NCI-H2171 treated with DMSO at 0.1 percent for 48 hours (cell line): ENCODE measurements around the gene COPB2.
A peak's percentile ranks its signal among the peaks of the same experiment; 100 is the strongest.
"Not testable (repeated sequence)": the region's sequence is repeated elsewhere in the genome, so short reads cannot be mapped to it uniquely, and the experiment has no call there.

ENCODE experiments used
- DNase-seq: peaks from one replicate; lab custom pipeline; 2025; lab: John Stamatoyannopoulos, UW

Gene COPB2

GRCh38 chr3:139378587-139379241 is 10.7 kb downstream of the COPB2 start:
- DNase-seq = peak; percentile 32

GRCh38 chr3:139377378-139377777 is 12.1 kb downstream of the COPB2 start:
- DNase-seq = no peak

- DNase-seq = no peak
Observed at GRCh38 chr3:139374099-139374498, 15.3 kb downstream of the COPB2 start.

DNA sequence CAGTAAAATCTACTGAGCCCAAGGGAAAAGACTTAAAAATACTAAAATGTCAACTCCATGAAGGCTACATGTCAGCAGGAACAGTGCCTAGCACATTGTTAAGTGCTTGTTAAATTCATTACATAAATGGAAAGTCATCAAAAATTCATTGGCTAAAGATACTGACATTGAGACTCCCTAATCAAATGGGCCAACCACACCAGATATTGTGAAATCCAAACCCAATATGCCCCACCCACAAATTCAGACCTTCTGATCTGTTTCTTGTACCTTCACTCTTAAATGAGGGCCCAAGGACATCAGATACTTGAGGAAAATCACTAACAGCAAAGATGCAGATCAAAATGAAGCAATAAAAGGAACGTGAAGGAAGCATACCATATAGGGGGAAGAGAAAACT is 24.9 kb downstream of the COPB2 start:
- DNase-seq = no peak

GRCh38 chr3:139361276-139361675 is 28.2 kb downstream of the COPB2 start:
- DNase-seq = no peak

DNA sequence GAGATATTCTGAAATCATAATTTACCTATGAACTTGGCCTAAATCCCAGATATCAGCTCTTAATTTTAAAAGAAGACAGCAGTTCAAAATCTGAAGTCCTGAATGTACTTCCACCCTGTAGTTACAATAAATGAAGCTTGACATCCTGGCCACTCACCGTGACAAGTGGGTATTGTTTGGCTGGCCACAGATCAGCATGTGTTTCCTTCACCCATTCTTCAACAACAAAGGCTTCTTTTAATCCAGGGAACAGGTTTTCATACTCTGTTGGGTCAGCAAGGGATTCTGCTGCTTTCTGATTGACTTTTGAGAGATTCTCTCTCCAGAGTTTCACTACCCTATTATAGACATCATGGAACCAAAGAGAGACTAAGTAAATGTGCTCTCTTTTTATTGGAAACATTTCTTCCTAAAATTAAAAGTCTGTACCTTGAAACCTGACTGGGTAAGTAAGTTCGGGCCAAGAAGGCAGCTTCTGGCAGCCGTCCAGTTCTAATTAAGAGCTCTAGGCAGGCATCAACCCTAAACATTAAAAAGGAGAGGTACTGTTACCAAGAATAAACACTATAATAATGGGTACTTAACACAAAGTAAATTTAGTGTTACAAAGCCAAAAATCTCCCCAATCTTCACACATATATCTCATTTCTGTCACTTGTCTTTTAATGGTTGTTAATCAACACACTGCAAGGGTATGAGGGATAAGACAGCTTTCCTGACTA is 30.4 kb downstream of the COPB2 start:
- peak; percentile 8 for DNase-seq

GRCh38 chr3:139357899-139358298 is 31.5 kb downstream of the COPB2 start:
- no peak for DNase-seq

DNA sequence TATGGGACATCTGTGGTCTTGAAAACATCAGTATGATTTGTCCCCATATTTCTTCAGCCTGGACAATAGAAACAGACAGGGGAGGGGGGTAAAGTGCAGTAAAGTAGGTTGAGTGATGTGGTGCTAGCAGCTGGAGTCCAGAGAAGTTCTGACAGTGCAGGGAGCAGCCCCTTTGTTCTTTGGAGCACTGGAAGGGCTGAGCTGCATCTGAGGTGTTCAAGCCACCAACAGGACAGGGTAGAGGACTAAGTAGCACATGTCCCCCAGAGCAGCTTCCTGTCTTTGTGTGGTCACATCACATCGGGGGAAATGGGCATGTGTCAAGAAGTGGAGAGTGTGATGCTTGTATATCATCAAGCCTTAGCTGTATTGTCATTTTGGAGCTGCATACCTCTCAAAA is 33.6 kb downstream of the COPB2 start:
- DNase-seq = no peak

- no peak for DNase-seq
Observed at GRCh38 chr3:139355476-139355875, 34.0 kb downstream of the COPB2 start.

DNA sequence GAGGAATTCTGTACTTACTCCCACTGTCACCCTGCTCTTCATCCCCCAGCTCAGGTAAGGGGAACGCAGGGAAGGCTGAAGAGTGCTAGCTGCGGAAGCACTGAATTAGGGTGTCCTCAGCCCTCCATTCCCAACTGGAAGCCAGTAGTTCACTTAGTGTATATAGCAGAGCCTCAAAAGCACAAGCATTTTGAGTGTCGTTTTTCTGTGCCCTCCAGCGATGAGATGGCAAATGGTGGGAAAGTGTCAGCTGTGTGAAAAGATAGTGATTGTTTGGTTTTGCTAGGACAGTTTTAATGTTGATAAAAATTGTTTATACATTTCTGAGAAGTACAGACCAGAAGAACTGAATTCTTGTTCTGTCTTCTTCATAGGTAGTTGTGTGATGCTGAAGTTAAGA is 34.8 kb downstream of the COPB2 start:
- DNase-seq = no peak

DNA sequence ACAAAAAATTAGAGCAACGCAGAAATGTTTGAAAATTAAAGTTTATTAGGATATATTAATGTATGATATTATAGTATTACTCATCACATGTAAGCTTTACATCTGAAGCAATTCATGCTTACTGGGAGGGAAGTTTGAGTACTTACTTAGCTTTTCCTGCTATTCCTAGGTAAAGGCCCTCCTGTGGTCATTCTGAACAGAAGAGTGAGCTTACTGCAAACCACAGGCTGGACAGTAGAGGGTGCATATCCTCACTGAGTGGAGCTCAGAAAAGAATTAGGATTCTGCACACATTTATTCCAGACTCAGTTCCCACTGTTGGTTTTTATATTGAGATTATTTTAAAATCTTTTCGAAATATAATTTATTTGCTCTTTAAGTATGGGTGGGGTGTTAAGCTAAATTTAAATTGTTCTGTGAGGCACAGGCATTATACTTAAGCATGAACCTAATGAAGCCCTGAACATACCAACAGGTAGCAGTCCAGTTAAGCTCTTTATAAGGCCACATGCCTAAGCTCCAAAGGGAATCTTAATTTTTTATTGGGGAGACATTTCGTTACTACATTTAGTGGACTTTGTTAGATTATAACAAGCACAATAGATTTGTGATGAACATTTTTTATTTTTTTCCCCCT is 35.4 kb downstream of the COPB2 start:
- peak; percentile 48 for DNase-seq

- no peak for DNase-seq
Observed at GRCh38 chr3:139346771-139347170, 42.7 kb downstream of the COPB2 start.

DNA sequence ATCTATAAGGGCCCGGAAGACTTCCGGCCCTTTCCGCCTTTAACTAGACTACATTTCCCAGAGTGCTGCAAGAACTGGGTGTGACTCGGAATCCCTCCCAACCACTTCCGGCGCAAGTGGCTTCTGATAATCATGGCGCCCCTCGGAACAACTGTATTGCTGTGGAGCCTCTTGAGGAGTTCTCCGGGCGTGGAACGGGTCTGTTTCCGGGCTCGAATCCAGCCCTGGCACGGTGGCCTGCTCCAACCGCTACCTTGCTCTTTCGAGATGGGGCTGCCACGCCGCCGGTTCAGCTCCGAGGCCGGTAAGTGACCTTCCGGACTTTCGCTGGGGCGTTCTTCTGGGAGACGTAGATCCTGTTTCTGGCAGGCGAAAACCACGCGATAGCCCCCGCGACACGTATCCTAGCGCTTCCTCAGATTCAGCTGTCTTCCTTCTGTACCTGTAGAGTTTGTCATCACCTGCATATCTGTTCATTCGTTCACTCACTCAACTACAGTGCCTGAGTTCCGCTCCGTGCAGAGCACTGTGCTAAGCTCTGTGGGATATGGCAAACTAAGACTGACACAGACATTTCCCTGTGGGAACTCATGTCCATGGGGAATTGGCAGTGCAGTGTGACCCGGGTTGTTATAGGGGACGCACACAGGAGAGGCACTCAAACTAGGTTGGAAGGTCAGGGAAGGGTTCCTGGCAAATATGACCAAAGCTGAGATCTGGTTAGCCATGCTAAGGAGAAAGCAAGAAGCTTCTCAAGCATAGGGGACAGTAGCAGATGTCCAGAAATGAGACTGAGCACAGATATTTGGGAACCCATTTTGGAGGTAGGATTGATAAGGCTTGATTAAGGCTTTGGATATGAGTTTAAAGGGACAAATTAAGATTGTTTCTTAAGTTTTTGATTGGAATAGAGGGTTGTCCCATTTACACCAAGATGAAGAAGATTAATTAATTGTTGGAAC is 45.3 kb downstream of the COPB2 start, which contains the start of gene MRPS22:
TSS of gene MRPS22 (plus strand) at position 126 of the 962 bp plus-strand sequence. CDS start at position 133, 7 bp downstream.
- peak; percentile 93 for DNase-seq

DNA sequence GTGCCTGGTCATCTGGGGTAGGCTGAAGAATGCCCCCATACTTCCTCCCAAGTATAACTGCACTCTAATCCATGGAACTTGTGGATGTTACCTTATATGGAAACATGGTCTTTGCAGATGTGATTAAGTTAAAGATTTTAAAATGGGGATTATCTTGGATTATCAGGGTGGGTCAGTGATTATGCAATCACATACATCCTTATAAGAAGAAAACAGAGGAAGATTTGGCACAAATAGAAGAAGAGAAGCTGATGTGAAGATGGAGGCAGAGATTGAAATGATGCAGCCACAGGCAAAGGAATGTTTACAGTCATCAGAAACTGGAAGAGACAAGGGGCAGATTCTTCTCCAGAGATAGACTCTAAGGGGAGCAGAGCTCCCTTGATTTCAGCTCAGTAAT is 47.4 kb downstream of the COPB2 start:
- DNase-seq = no peak

GRCh38 chr3:139340784-139341183 is 48.7 kb downstream of the COPB2 start:
- DNase-seq = no peak

DNA sequence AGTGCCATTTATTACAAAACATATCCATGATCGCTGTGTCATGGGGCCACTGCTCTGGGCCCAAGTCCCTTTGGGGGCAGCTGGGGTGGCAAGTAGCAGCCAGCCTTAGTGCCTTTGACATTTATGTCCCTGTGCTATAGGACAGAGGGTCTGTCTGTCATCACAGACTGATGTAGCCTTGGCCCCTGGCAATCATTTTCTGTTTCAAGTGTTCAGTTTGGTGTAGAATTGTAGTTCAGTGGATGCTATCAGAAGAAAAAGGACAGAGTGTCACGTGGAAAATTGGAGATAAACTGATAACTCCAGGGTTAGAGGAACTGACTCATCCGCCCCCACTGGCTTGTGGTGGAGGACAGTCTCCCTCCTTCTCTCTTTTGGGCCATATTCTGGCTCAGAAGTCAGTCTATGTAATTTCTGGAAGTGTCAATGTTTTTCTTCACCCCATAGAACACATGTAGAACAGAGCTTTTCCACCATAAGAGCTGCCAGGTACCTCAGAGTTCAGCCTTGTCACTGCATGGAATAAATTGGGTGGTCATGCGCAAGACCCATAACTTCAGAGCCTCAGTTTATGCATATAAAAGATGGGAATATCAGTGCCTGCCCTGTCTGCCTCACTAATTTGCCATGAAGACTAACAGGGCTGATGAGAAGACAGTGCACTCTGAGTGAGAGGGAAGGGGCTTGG is 50.1 kb downstream of the COPB2 start:
- DNase-seq = no peak

DNA sequence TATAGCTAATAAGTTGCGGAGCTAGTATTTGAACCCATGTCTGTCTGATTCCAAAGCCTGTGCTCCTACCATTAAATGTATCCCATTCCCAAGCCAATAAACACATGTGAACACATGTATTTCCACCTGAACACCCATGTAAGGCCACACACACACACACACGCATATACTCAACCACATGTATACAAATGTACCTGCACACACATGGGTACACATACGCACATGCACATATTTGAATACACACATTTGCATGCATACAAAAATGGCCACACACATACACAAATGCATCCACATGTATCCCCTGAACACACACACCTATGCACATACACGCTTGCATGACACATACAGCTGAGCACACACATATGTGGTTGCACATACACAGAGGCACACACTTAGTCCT is 51.0 kb downstream of the COPB2 start:
- DNase-seq = no peak

GRCh38 chr3:139334675-139335074 is 54.8 kb downstream of the COPB2 start:
- not testable (repeated sequence) for DNase-seq

DNA sequence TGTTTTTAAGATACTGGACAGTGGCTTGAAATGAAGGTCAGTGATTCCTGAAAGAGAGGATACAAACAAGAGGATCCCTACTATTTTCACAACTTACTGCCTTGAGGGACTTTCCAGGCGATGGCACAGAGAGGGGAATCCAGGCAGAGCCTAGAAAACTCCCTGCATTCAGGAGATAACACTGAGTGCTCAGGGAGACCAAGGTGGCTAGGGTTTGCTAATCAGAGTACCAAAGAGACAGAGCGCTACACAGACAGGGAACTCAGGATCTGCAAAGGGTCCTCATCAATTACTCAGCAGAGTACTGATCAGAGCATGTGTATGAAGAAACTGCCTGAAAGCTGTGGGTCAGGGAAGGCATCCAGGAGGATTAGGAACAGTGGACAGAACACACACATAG is 57.4 kb downstream of the COPB2 start:
- no peak for DNase-seq

DNA sequence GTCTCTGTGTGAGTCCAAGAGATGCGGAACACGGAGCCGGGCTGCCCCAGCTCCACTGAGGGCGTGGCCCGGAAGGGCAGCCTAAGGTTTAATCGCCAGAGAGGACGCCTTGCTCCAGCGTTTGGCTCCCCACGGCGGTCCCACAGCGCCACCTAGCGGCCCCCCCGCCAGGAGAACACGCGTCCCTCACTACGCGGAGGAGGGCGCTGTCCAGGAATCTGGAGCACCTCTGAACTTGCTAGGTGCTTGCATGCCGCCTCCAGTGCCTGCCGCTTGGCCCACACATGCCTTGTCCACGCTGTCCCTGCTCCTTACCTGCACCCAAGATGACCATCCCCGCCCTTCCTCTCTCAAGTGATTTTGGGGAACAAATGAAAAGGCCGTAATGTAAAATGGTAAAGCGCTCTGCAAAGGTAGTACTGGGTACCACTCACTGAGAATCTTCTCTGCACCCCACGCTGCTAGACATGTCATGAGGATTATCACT is 60.0 kb downstream of the COPB2 start:
- peak; percentile 68 for DNase-seq

GRCh38 chr3:139328356-139328755 is 61.1 kb downstream of the COPB2 start:
- no peak for DNase-seq
